CD4-positive, alpha-beta T cell treated with Interferon alpha-2 for 1 hour (primary cell): ENCODE measurements around the gene FGF23.
"Not testable (repeated sequence)": the region's sequence is repeated elsewhere in the genome, so short reads cannot be mapped to it uniquely, and the experiment has no call there.

Experiments used
- DNase-seq, 2 donors: peaks; one replicate each; pipeline ENCODE4 v3.0.0-alpha.2; 2020 to 2022

Gene FGF23

GRCh38 chr12:4379405-4379804, at the start of gene FGF23:
Gene FGF23 (minus strand): TSS chr12:4379712. CDS start chr12:4379582, 130 bp downstream.
- DNase-seq: no peak

GRCh38 chr12:4424422-4424821, 44.9 kb upstream of the FGF23 start:
- no peak for DNase-seq

- DNase-seq: no peak
Observed at GRCh38 chr12:4423528-4424195, 44.1 kb upstream of the FGF23 start.

- DNase-seq: no peak
Observed at GRCh38 chr12:4422985-4423384, 43.5 kb upstream of the FGF23 start.

- peak in 1 of 2 donors; percentile 61 for DNase-seq
Observed at GRCh38 chr12:4421590-4422031, 42.1 kb upstream of the FGF23 start.

- DNase-seq: no peak
Observed at GRCh38 chr12:4420138-4420670, 40.7 kb upstream of the FGF23 start.

GRCh38 chr12:4418913-4419312, 39.4 kb upstream of the FGF23 start:
- DNase-seq: no peak

GRCh38 chr12:4417936-4418335, 38.4 kb upstream of the FGF23 start:
- no peak for DNase-seq

- no peak for DNase-seq
Observed at GRCh38 chr12:4417455-4417854, 37.9 kb upstream of the FGF23 start.

GRCh38 chr12:4416276-4416675, 36.8 kb upstream of the FGF23 start:
- DNase-seq: no peak

GRCh38 chr12:4412465-4412864, 33.0 kb upstream of the FGF23 start:
- DNase-seq: no peak

- DNase-seq: no peak
Observed at GRCh38 chr12:4412056-4412455, 32.5 kb upstream of the FGF23 start.

GRCh38 chr12:4407136-4407535, 27.6 kb upstream of the FGF23 start:
- no peak for DNase-seq

- not testable (repeated sequence) for DNase-seq
Observed at GRCh38 chr12:4404877-4405637, 25.5 kb upstream of the FGF23 start.

- DNase-seq: no peak
Observed at GRCh38 chr12:4402996-4403395, 23.5 kb upstream of the FGF23 start.

GRCh38 chr12:4401117-4401516, 21.6 kb upstream of the FGF23 start:
- DNase-seq: no peak

GRCh38 chr12:4395818-4396217, 16.3 kb upstream of the FGF23 start:
- no peak for DNase-seq

- DNase-seq: no peak
Observed at GRCh38 chr12:4393211-4393610, 13.7 kb upstream of the FGF23 start.

GRCh38 chr12:4392223-4392742, 12.8 kb upstream of the FGF23 start:
- DNase-seq: no peak

- no peak for DNase-seq
Observed at GRCh38 chr12:4388662-4389061, 9.2 kb upstream of the FGF23 start.

- no peak for DNase-seq
Observed at GRCh38 chr12:4388032-4388431, 8.5 kb upstream of the FGF23 start.

- DNase-seq: no peak
Observed at GRCh38 chr12:4387607-4388006, 8.1 kb upstream of the FGF23 start.

GRCh38 chr12:4386801-4387200, 7.3 kb upstream of the FGF23 start:
- DNase-seq: no peak

- DNase-seq: no peak
Observed at GRCh38 chr12:4383304-4383865, 3.9 kb upstream of the FGF23 start.
